HG02759 (cell line): Measurements from ENCODE around the gene MOCOS.

Experiments
- ATAC-seq: cut with Tn5 transposase; IDR thresholded peaks from one replicate; pipeline ENCODE4 v1.9.1; 2021; ENCODE audit warnings: mild to moderate bottlenecking, moderate library complexity; ENCODE audit not compliant: unreplicated experiment

Gene MOCOS

GRCh38 chr18:36179562-36180355 is 7.5 kb upstream of the MOCOS start:
- no peak for ATAC-seq

DNA sequence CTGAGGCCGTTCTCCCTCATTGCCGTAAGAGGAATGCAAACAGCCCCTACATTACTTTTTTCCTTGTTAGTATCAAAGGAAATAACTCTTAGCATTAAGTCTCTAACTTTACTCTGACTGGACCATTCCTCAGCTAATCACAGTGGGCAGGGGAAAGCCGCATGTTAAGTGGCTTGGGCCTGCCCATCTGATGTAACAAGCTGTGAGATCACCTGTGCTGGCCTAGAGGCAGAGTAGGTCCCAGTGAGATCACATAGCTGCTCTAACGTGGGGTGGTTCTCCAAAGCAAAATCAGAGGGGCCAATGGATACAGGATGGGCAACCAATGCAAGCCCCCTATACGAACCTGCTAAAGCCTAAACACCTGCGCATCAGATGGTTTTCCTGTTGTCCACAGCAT is 5.9 kb upstream of the MOCOS start:
- ATAC-seq, result no peak

GRCh38 chr18:36181898-36182506 is 5.3 kb upstream of the MOCOS start:
- no peak for ATAC-seq

DNA sequence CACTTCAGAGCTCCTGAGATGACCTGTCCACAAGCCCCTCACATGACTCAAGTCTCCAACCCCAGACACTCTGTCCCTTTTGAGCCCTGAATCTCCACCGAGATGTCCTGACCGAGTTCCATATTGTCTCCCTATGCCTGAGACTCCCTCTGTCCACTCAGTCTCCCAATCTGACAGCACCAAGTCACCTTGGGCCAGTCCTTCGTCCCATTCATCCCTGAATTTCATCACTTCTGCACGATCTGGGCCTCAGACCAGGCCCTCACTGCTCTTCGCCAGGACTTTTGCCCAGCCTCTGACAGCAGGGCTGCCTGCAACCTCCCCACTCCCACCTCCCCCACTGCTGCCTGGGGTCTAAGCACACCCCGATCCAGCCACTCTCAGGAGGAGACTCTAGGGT is 4.3 kb upstream of the MOCOS start:
- ATAC-seq, result no peak

- no peak for ATAC-seq
These were observed 3.3 kb upstream of the MOCOS start for GRCh38 chr18:36183987-36184386.

DNA sequence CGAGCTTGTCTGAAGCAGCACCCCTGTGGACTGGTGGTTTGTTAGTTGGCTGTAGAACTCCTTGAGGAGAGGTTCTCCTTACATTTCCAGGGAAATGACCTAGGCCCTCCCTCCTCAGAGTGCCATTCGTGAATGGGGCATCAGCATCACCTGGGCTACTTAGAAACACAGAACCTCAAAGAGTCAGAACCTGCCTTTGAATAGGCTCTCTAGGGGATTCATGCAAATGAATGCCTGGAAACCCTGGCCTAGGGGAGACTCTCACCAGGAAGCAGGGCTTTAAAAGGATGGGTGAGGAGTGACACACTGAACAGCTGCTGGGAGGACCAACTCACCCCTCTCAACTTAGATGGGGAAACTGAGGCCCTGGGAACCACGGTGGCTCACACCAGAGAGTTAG is 2.1 kb upstream of the MOCOS start:
- no peak for ATAC-seq

DNA sequence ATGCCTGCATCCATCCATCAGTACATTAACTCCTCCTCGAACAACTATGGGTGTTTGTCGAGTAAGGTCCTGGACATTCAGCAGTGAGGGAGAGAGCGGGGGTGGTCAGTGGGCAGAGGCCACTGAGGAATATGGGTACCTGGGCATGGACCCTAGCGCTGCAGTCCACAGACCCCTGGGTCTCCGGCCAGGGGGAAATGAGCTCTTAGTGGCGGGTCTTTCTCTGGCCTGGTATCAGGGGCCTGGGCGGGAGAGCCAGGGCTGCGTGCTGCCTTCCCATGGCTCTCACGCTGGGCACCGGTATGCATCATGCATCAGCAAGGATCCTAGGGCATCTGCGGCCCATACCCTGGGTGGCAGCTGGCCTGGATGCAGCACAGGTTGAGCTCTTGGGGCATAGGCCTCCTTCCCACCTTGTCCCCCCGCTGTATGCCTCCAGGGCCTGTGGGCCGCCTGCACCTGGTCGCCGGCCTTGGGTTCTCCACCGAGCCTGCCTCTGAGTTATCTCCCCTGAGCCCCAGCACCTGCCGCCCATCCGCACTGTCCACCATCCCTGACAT is 1.3 kb upstream of the MOCOS start:
- ATAC-seq, result no peak

GRCh38 chr18:36186461-36187192 is 670 bp upstream of the MOCOS start:
- ATAC-seq, result peak; percentile 20

DNA sequence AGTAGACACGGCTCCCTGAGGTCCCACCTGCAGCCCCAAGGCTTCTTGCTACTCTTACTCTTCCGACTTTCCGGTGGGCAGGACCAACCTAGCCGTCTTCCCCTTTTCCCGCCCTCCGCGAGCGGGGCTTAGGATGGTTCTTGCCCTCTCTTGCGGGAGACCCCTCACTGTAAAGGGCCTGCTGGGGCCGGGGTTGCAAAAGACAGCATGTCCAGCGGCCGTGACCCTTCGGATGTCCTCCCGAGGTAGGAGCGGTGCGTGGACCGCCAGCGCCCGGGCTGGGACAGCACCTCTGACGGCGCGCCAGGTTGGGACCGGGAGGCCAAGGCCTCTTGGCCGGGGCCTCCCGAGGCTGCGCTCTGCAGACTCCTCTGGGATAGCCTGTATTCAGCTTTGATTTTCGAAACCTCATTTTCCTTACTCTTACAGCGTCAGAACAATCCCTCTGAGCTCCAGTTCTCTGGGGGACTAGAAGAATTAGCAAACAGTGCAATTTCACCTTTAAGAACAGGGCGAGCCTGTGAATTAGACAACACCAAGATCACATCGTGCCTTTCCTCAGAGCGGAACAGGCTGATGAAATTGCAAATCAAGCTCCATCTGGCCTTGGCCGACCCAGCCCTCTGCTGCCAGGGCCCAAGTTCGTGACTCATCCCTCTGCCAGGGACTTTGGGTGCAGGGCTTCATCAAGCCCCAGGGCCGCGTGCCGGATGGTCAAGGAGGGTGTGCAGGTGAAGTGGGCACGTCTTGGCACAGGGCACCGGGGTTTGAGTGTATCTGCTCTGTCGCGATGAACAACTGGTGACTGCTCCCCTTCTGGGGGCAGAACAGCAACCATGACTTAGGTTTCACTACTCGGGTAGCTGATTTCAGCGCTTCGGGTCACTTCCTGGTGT is 777 bp downstream of the MOCOS start:
- no peak for ATAC-seq

- ATAC-seq, result no peak
These were observed 1.6 kb downstream of the MOCOS start for GRCh38 chr18:36188916-36189315.

DNA sequence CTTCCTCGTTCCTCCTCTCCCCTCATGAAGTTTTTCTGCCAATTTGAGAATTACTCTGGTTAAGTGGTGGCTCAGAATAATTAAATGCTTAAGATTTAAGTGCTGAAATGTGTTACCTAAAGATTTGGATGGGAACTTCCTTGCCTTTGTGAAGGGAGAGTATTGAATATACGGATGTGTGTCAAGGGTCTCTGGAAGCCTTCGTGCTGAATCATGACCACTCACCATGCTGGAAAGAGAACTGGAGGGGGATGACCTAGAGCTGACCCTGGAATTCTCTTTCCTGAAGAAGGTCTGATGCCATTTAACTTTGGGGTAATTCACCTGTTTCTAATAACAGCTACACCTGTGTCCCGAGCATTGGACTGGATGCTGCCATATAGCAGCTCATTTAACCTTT is 2.2 kb downstream of the MOCOS start:
- no peak for ATAC-seq

- no peak for ATAC-seq
These were observed 4.0 kb downstream of the MOCOS start for GRCh38 chr18:36191286-36191685.

DNA sequence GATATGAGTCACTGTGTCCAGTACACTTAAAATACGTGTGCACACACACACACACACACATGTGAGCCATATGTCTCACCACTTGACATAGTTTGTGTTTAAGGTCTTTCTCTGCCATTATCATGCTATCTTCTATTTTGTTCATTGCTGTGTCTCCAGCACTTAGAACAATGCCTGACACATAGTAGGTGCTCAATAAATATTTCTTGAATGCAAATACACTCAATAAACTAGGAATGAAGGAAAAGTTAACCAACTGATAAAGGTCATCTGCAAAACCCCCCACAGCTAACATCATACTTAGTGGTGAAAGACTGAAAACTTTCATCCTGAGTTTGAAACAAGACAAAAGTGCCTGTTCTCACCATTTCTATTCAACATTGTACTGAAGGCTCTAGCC is 4.4 kb downstream of the MOCOS start:
- no peak for ATAC-seq

DNA sequence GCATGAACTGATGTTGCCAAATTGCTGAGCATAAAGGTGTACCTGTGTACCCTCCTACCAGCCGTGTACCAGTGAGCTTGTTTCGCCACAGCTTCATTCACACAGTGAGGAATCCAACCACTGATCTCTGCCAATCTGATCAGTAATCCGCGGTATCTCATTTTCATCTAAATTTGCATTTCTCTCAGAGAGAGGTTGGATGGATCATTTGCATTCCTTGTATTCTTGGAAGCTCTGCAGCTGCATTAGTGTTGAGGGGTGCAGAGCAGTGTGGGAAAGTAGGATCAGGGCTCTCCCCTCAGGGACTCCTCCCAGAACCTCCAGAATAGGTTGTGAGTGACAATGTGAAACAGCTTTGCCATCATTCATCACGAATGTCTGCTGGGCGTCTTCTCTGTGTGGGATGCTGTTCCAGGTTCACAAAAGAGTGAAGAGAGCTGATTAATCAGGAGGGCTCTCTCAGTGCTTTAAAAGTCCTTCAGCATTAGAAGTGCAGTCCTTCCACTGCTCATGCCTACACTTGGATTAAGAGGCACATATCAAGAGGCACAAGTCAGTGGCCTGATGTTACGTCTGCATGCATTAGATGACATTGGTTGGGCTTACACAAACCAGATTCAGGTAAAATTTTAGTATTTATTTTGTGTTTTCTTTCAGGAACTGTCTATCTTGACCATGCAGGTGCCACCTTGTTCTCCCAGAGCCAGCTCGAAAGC is 7.5 kb downstream of the MOCOS start:
- ATAC-seq, result no peak

DNA sequence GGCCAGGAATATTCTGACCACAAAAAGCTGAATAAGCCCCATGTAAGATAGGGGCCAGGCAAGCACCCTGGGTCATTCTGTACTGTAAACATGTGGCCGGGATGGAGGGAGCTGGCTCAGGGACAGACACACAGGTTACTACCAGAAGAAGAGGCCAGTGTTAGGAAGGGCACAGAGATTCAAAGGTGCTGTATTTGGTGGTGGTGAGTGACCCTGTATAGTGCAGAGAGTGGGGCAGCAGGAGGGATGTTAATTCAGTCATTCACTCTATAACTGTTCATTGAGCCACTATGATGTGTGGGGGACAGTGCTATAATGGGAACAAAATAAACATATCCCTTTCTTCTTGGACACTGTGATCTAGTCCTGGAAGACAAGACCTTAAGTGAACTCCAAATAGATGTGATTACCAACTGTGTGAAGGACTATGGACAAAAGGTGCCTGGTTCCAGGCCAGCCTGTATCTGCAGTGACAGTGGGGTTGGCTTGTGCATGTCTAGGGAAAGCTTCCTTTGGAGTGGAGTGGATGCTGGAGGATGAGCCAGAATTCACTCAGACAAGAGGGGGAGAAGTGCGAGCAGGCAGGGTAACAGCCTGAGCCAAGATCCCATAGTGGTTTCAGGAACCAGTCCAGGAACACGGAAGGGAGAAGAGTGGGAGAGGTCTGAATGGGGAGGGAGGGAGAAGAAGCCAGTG is 8.3 kb downstream of the MOCOS start:
- ATAC-seq, result no peak

GRCh38 chr18:36196238-36196995 is 9.1 kb downstream of the MOCOS start:
- no peak for ATAC-seq

DNA sequence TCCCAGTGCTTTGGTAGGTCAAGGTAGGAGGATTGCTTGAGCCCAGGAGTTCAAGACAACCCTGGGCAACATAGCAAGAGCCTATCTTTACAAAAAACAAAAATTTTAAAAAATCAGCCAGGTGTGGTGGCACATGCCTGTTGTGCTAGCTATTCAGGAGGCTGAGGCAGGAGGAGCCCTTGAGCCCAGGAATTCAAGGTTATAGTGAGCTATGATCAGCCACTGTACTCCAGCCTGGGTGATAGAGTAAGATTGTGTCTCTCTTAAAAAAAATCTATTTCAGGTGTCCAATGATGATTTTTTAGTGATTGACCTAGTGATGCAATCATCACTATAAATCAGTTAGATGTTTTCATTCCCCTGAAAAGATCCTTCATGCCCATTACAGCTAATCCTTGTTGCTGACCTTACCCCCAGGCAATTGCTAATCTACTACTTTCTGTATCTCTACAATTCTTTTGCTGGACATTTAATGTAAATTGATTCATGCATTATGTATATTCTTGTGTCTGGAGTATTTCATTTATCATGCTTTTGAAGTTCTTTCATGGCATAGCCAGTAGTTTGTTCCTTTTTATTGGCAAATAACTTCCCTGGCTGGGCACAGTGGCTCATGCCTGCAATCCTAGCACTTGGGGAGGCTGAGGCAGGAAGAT is 10.3 kb downstream of the MOCOS start:
- no peak for ATAC-seq

GRCh38 chr18:36199691-36200295 is 12.5 kb downstream of the MOCOS start:
- no peak for ATAC-seq
